Panc1 (cell line): ENCODE data around the gene PRDM12. TPM values are rescaled to one million over a fixed set of nuclear protein-coding genes. Genes with fewer than 3 reads are reported as not detected.

ENCODE experiments used
- ATAC-seq: fragments of 200-7000 bp; cut with Tn5 transposase; 2 replicates; pipeline ENCODE4 v1.9.1; 2020; ENCODE audit warnings: mild to moderate bottlenecking, moderate library complexity
- BruUV-seq: library from RNA; stranded (reverse); fragments of 400-500 nt; replicated peaks from 2 replicates; lab custom pipeline; 2021; lab: Mats Ljungman, UMichigan
- CTCF ChIA-PET: fragments of 300-600 bp; sonication (Branson Sonifier 250); formaldehyde crosslinking; loops from one replicate; lab custom pipeline; 2022; ENCODE audit warnings: antibody characterized with exemption; lab: Charles Lee
- POLR2A ChIA-PET: fragments of 300-600 bp; sonication (Branson Sonifier 250); formaldehyde crosslinking; loops from one replicate; lab custom pipeline; 2022; ENCODE audit warnings: antibody characterized with exemption; lab: Charles Lee
- DNase-seq: peaks from one replicate; pipeline ENCODE4 v3.0.0-alpha.2; 2010; ENCODE audit warnings: low read depth, low spot score
- H3K27ac ChIP-seq: 2 replicates; pipeline ENCODE4 v1.5.1; 2011; ENCODE audit warnings: mild to moderate bottlenecking, low read length, inconsistent platforms
- H3K27me3 ChIP-seq: fragments of 200-500 bp; sonication (Bioruptor generic); 2 replicates; pipeline ENCODE4 v1.6.0; 2014; ENCODE audit warnings: low read length, inconsistent platforms; ENCODE audit not compliant: control insufficient read depth, insufficient read depth
- H3K36me3 ChIP-seq: fragments of 200-500 bp; sonication (Bioruptor generic); 2 replicates; pipeline ENCODE4 v1.5.1; 2014; ENCODE audit warnings: inconsistent platforms, mild to moderate bottlenecking, low read length, moderate library complexity; ENCODE audit not compliant: control insufficient read depth, insufficient read depth
- H3K4me1 ChIP-seq: 2 replicates; pipeline ENCODE4 v1.5.1; 2011; ENCODE audit warnings: inconsistent platforms, mild to moderate bottlenecking, low read length, moderate library complexity; ENCODE audit not compliant: control insufficient read depth, insufficient read depth
- H3K4me3 ChIP-seq, 2 experiments: 2 replicates each; pipeline ENCODE4 v1.5.1; 2011 to 2012; ENCODE audit warnings: low read depth in 2 of 2, low read length in 2 of 2, mild to moderate bottlenecking in 2 of 2, inconsistent platforms in 1 of 2, moderate library complexity in 1 of 2
- H3K9me3 ChIP-seq: fragments of 200-500 bp; sonication (Bioruptor generic); 2 replicates; pipeline ENCODE4 v1.5.1; 2014; ENCODE audit warnings: low read depth, mild to moderate bottlenecking, inconsistent platforms, low read length, moderate library complexity; ENCODE audit not compliant: control insufficient read depth, insufficient read depth
- CTCF ChIP-seq: fragments of 450-650 bp; IDR thresholded peaks from 2 replicates; pipeline ENCODE4 v1.5.1; 2017; ENCODE audit warnings: mild to moderate bottlenecking
- POLR2AphosphoS5 ChIP-seq: IDR thresholded peaks from 2 replicates; pipeline ENCODE4 v1.6.1; 2012; ENCODE audit warnings: mild to moderate bottlenecking, low read depth, low read length, moderate library complexity
- REST ChIP-seq, 2 experiments: IDR thresholded peaks; 2 replicates each; pipeline ENCODE4 v1.6.1; 2011 to 2012; ENCODE audit warnings: low read depth in 2 of 2, control low read depth in 1 of 2, low read length in 1 of 2, mild to moderate bottlenecking in 1 of 2, moderate library complexity in 1 of 2; ENCODE audit not compliant: insufficient read depth in 1 of 2
- SIN3A ChIP-seq: IDR thresholded peaks from 2 replicates; pipeline ENCODE4 v1.6.1; 2012; ENCODE audit warnings: low read depth, mild to moderate bottlenecking, low read length, moderate library complexity, borderline replicate concordance; ENCODE audit not compliant: insufficient read depth
- TCF7L2 ChIP-seq: IDR thresholded peaks from 2 replicates; pipeline ENCODE4 v1.6.1; 2011; ENCODE audit warnings: mild to moderate bottlenecking, low read depth, low read length, inconsistent platforms
- in situ Hi-C: cut with HindIII; loops from 2 replicates; pipeline ENCODE4 v1.10.0; 2016; ENCODE audit warnings: low sequenced_read_pairs, low pct_unique_long_range_greater_than_20kb
- intact Hi-C: fragments of 100-400 bp; cut with micrococcal nuclease; formaldehyde crosslinking; loops from one replicate; pipeline ENCODE4 v1.10.0; 2022; ENCODE audit not compliant: unreplicated experiment
- total RNA-seq: library from RNA; stranded (reverse); gene quantifications from one replicate; pipeline ENCODE4 v1.2.1, GENCODE V29; 2021; ENCODE audit not compliant: unreplicated experiment

The PRDM12 gene
- total RNA-seq, 1 experiment from 2014 or later = 0.08 TPM

DNA sequence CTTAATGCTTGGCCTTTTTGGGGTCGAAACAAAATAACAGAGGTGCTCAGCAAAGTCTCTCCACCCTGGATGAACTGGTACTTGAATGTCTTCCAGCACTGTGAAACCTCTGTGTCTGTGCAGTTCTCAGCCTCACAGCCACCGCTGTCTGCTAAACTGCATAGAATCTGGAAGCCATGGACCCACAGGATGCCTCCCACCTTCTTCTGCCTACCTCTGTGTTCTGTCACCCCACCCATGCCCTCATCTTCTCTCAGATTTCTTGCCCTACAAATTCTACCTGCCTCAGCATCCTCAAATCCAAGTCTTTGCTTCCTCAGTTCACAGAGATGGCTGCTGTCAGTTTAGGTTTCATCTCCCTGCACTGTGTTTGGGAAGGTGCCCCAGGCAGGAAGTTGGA lies 64.8 kb downstream of the PRDM12 start:
- no peak for TF ChIP-seq SIN3A
- no peak for TF ChIP-seq CTCF
- no peak for TF ChIP-seq REST (IDR thresholded peaks at IDR 0.05; ENCODE audit: insufficient read depth in 1 of 2, low read depth in 2 of 2, low read length in 1 of 2)
- TF ChIP-seq POLR2AphosphoS5 = no peak
- no peak for TF ChIP-seq TCF7L2
- DNase-seq = no peak
- Histone ChIP-seq H3K9me3 (no peaks in the 10 kb centered on the region), H3K36me3 (no peaks in the 10 kb centered on the region), H3K27ac (no peak overlapping the region), H3K27me3 (no peaks in the 10 kb centered on the region), H3K4me1 (no peaks in the 10 kb centered on the region; the same call in 1 of the 2 replicates), H3K4me3 (no peak overlapping the region)
- BruUV-seq = no TSS peak
- in situ Hi-C loops = no loop called here
- intact Hi-C loops = no loop called here
- CTCF ChIA-PET = no interaction called here
- POLR2A ChIA-PET = no interaction called here
- ATAC-seq = no peak

DNA sequence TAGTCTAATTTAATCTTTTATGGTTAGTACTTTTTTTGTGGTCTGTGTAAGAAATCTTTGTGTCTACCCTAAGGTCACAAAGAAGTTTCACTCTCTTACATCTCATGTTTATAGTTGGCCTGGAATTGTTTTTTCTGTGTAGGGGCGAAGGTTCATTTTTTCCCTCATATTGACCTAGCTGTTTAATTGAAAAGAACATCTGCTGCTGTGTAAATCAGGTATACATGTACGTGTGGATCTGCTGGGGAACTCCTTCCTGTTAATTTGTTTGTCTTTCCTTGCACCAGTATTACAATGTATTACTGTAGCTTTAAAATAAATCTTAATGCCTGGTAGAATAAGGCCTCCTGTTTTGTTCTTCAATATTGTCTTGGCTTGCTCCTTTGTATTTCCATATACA lies 67.0 kb downstream of the PRDM12 start:
- in situ Hi-C loops = no loop called here
- ChIA-PET POLR2A (no interaction called here), CTCF (interaction anchor here (0.6 kb wide), 1 partner anchor 269 kb away, joined by 3 read pairs; no protein-coding TSS in a partner anchor)

More for the DNA sequence above, 67.0 kb downstream of the PRDM12 start:
- Histone ChIP-seq H3K4me3 (no peak overlapping the region), H3K4me1 (no peaks in the 10 kb centered on the region; the same call in 1 of the 2 replicates), H3K27ac (no peak overlapping the region), H3K36me3 (no peaks in the 10 kb centered on the region), H3K9me3 (no peaks in the 10 kb centered on the region), H3K27me3 (no peaks in the 10 kb centered on the region)
- intact Hi-C loops = no loop called here
- no TSS peak for BruUV-seq
- DNase-seq (no peak), ATAC-seq (no peak)
- no peak for TF ChIP-seq SIN3A
- no peak for TF ChIP-seq POLR2AphosphoS5
- no peak for TF ChIP-seq TCF7L2
- no peak for TF ChIP-seq REST (IDR thresholded peaks at IDR 0.05; ENCODE audit: insufficient read depth in 1 of 2, low read depth in 2 of 2, low read length in 1 of 2)
- TF ChIP-seq CTCF = no peak
